Measurements from ENCODE around the gene SLC6A13. TPM values are rescaled to one million over a fixed set of nuclear protein-coding genes. Genes with fewer than 3 reads are reported as not detected.

The SLC6A13 gene
- total and polyA plus RNA-seq, 2 of the 13 experiments (the other 11 are each of a cell fraction or from before 2014, with no cell fraction given) = 0.05 to 0.15 TPM

- TF ChIP-seq GMEB1 (CRISPR knock-in tag; IDR thresholded peaks at IDR 0.05; ENCODE audit: borderline replicate concordance) (peak; percentile 36; the same call in 1 of the 2 replicates), GTF2F1 (IDR thresholded peaks at IDR 0.05; ENCODE audit: low read length) (no peak), MTA1 (CRISPR knock-in tag; IDR thresholded peaks at IDR 0.05; ENCODE audit: borderline replicate concordance) (peak; percentile 99), FOXP1 (IDR thresholded peaks at IDR 0.05) (peak; percentile 89), FOXP1 (CRISPR knock-in tag; IDR thresholded peaks at IDR 0.05) (peak; percentile 100), ZNF816 (CRISPR knock-in tag; IDR thresholded peaks at IDR 0.05; ENCODE audit: borderline replicate concordance) (no peak; the same call in 1 of the 2 replicates), SNAPC2 (CRISPR knock-in tag; IDR thresholded peaks at IDR 0.05) (peak; percentile 92), ZXDC (CRISPR knock-in tag; IDR thresholded peaks at IDR 0.05) (0 out of 2 replicates have a peak, but pooled peaks have one; percentile 42), AHDC1 (CRISPR knock-in tag; IDR thresholded peaks at IDR 0.05; ENCODE audit: borderline replicate concordance) (peak; percentile 92), MTA3 (CRISPR knock-in tag; IDR thresholded peaks at IDR 0.05) (no peak), ZNF354B (CRISPR knock-in tag; IDR thresholded peaks at IDR 0.05) (no peak), ZNF709 (CRISPR knock-in tag; IDR thresholded peaks at IDR 0.05) (peak; percentile 86; the same call in 1 of the 2 replicates), ZNF546 (CRISPR knock-in tag; conservative IDR thresholded peaks at IDR 0.05) (peak; percentile 77; the same call in 1 of the 2 replicates), ZBTB46 (CRISPR knock-in tag; IDR thresholded peaks at IDR 0.05; ENCODE audit: borderline replicate concordance) (peak; percentile 79; the same call in 1 of the 2 replicates), THAP11 (CRISPR knock-in tag; IDR thresholded peaks at IDR 0.05) (peak; percentile 85), KLF9 (CRISPR knock-in tag; IDR thresholded peaks at IDR 0.05; ENCODE audit: low read depth) (0 out of 2 replicates have a peak, but pooled peaks have one; percentile 70)
Measured at GRCh38 chr12:210277-211141, 52.1 kb downstream of the SLC6A13 start (continued).
